Activated CD8-positive, alpha-beta memory T cell treated with anti-CD3 and anti-CD28 coated beads, Interleukin-2, amount 50 U/mL, for 24 hours (primary cell): Measurements from ENCODE around the gene ZNF575.
A peak's percentile ranks its signal among the peaks of the same experiment; 100 is the strongest.

ENCODE experiments used
- DNase-seq: peaks from one replicate; pipeline ENCODE4 v3.0.0-alpha.2; 2020; ENCODE audit errors: extremely low read depth

Gene ZNF575

DNA sequence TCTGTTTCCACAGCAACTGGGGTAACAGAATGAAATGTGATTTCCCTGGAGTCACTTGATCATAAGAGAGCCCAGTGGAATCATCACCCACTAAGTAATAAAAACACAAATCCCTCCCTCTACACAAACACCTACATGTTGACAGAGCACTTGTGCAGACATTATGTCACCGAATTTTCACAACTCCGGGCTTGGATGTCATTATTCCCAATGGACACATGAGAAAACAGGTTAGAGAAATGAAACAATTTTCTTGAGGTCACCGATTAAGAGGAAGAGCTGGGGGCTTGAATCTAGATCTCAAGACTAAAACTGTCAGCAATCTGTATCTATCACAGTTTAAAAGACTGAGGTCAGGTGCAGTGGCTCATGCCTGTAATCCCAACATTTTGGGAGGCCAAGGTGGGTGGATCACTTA is 39.2 kb downstream of the ZNF575 start:
- no peak for DNase-seq

DNA sequence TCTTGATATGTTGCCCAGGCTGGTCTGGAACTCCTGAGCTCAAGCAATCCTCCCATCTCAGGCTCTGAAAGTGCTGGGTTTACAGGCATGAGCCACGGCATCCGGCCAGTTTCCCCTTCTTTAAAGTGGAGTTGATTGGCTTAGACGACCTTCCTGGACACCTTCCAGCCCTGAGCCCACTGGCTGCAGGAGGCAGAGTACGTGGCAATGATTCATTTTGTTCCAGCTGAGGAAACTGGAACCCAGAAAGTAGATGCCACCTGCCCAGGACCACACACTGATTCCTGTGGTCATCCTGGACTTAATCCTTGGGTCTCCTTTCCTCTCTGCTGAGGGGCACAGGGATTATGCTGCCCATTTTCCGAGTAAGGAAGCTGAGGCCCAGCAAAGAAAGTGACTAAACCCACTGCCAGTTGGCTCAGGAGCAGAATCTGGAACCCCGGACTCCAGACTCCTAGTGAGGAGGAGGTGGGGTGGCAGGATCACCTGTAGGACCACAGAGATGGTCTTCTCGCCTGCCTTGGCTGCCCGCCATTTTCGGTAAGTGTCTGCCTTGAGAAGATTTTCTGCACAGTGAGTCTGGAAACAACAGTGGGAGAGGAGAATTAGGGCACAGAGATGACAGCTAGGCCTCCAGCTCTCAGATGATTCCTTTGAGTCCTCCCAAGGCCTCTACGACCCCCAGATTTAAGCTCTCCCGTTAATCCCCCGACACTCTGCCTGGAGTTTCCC is 41.6 kb downstream of the ZNF575 start:
- no peak for DNase-seq

- peak; percentile 91 for DNase-seq
These were observed 42.4 kb downstream of the ZNF575 start, which contains the start of the genes PINLYP and XRCC1 for GRCh38 chr19:43575156-43575950. TSS of gene PINLYP (plus strand) at chr19:43575801. CDS start at chr19:43577192, 1,391 bp downstream. TSS of gene XRCC1 (minus strand) at chr19:43575527. CDS start at chr19:43575458, 69 bp downstream.

GRCh38 chr19:43575955-43576878 is 43.2 kb downstream of the ZNF575 start:
- DNase-seq = no peak

DNA sequence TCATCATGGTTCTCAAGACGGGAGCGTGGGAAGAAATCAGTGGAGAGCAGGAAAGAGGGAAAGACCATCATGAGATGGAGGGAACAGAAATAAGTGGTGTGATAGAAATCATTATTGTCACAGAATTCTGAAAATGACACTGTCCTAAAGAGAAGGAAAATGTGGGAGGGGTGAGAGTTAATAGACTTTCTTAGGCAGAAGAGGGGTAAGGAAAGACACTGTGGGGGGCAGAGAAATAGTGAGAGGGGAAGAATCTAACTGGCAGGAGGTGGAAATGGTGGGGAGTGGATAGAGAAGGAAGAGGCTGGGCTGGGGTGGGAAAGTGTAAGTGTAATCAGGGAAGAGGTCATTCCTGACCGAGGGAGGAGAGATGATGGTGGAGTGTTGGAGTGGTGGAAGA is 45.8 kb downstream of the ZNF575 start:
- no peak for DNase-seq

GRCh38 chr19:43581467-43581866 is 48.5 kb downstream of the ZNF575 start:
- no peak for DNase-seq

- no peak for DNase-seq
These were observed 49.5 kb downstream of the ZNF575 start for GRCh38 chr19:43582495-43582894.

DNA sequence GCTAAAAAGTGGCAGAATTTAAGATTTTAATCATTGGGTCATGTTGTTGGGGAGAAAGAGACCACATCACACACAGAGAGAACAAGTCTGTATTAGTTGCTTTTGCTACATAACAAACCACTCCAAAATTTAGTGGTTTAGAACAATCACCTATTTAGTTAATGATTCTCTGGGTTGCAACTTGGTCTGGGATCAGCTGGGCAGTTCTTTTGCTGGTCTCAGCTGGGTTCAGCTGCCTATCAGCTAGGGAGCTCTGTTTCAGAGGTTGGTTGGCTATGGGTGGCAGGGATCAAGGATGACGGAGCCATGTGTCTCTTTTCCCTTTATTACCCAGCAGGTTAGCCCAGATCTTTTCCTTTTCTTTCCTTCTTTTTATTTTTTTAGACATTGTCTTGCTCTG is 51.5 kb downstream of the ZNF575 start:
- no peak for DNase-seq
